22Rv1 (cell line): Measurements from ENCODE around the gene ELF3.

Experiments
- H3K27ac ChIP-seq: fragments of 450-650 bp; 2 replicates; pipeline ENCODE4 v1.5.1; 2017
- CTCF ChIP-seq: fragments of 450-650 bp; IDR thresholded peaks from 2 replicates; pipeline ENCODE4 v1.5.1; 2017; ENCODE audit warnings: mild to moderate bottlenecking
- ZFX ChIP-seq: fragments of 450-650 bp; IDR thresholded peaks from 2 replicates; pipeline ENCODE4 v1.6.1; 2017; ENCODE audit warnings: antibody characterized with exemption, borderline replicate concordance

ELF3 gene

GRCh38 chr1:201982623-201983379, 27.6 kb upstream of the ELF3 start, which contains the start of gene RNPEP:
Gene RNPEP (plus strand): TSS chr1:201982648. CDS start chr1:201982667, 19 bp downstream.
- peak within 1 kb of the TSS; percentile 88 for H3K27ac ChIP-seq
- TF ChIP-seq CTCF: peak; percentile 47
- no peak for TF ChIP-seq ZFX

- TF ChIP-seq CTCF: 0 out of 2 replicates have a peak, but pooled peaks have one; percentile 1
- TF ChIP-seq ZFX: no peak
- H3K27ac ChIP-seq: peak overlapping the region; percentile 88
Observed at GRCh38 chr1:201983380-201983805, 27.0 kb upstream of the ELF3 start.

GRCh38 chr1:201984446-201984845, 25.9 kb upstream of the ELF3 start:
- H3K27ac ChIP-seq: no peak overlapping the region
- TF ChIP-seq ZFX: no peak
- no peak for TF ChIP-seq CTCF

GRCh38 chr1:201985355-201985754, 25.0 kb upstream of the ELF3 start:
- H3K27ac ChIP-seq: no peak overlapping the region
- TF ChIP-seq CTCF: no peak
- TF ChIP-seq ZFX: no peak

- H3K27ac ChIP-seq: no peak overlapping the region
- TF ChIP-seq CTCF (no peak), ZFX (no peak)
Observed at GRCh38 chr1:201988601-201989000, 21.8 kb upstream of the ELF3 start.

- no peak overlapping the region for H3K27ac ChIP-seq
- TF ChIP-seq CTCF (no peak), ZFX (no peak)
Observed at GRCh38 chr1:201989354-201990128, 20.8 kb upstream of the ELF3 start.

- no peak overlapping the region for H3K27ac ChIP-seq
- TF ChIP-seq CTCF (no peak), ZFX (no peak)
Observed at GRCh38 chr1:201990427-201990826, 20.0 kb upstream of the ELF3 start.
